HCT116 (cell line): ENCODE data around the gene MUC6. TPM values are rescaled to one million over a fixed set of nuclear protein-coding genes. Genes with fewer than 3 reads are reported as not detected.

ENCODE experiments used
- ATAC-seq: fragments of 200-7000 bp; cut with Tn5 transposase; 2 replicates; pipeline ENCODE4 v1.9.1; 2020; ENCODE audit warnings: mild to moderate bottlenecking, moderate library complexity
- BruUV-seq: library from RNA; stranded (reverse); fragments of 400-500 nt; replicated peaks from 2 replicates; lab custom pipeline; 2021; lab: Mats Ljungman, UMichigan
- CTCF ChIA-PET: fragments of 300-600 bp; sonication (Branson Sonifier 250); formaldehyde crosslinking; loops from one replicate; lab custom pipeline; 2021; ENCODE audit warnings: antibody characterized with exemption; lab: Charles Lee
- POLR2A ChIA-PET: fragments of 300-600, 350-600 bp; sonication (Branson Sonifier 250); formaldehyde crosslinking; loops from one replicate; lab custom pipeline; 2021; ENCODE audit warnings: antibody characterized with exemption; lab: Charles Lee
- RAD21 ChIA-PET, 2 experiments: fragments of 300-600 bp; sonication (Branson Sonifier 250); formaldehyde crosslinking; loops; one replicate each; lab custom pipeline; 2023; ENCODE audit warnings: low total read pairs in 2 of 2; ENCODE audit not compliant: uncharacterized antibody in 2 of 2, unreplicated experiment in 2 of 2, low non-redundant PET in 1 of 2; lab: Charles Lee
- DNase-seq: peaks from one replicate; pipeline ENCODE4 v3.0.0-alpha.2; 2010; ENCODE audit warnings: low read depth, low spot score
- H2AFZ ChIP-seq: fragments of 200-600 bp; shearing (Covaris generic), sonication (generic); 2 replicates; pipeline ENCODE4 v1.6.1; 2017; ENCODE audit warnings: low read depth, mixed run types, mixed read lengths, antibody characterized with exemption, low read length; ENCODE audit not compliant: poor library complexity, severe bottlenecking
- H3K27ac ChIP-seq: 2 replicates; pipeline ENCODE4 v1.5.1; 2012; ENCODE audit warnings: low read depth, low read length
- H3K27me3 ChIP-seq: fragments of 200-600 bp; sonication (generic); 2 replicates; pipeline ENCODE4 v1.6.1; 2016; ENCODE audit warnings: mixed run types, low read length, mixed read lengths; ENCODE audit not compliant: insufficient read depth
- H3K36me3 ChIP-seq, 2 experiments: fragments of 200-500 bp in 1 of 2; fragments of 200-600 bp in 1 of 2; sonication (Bioruptor generic) in 1 of 2; sonication (generic) in 1 of 2; 2 replicates each; pipeline versions ENCODE4 v1.5.1 to v1.6.1; 2014 to 2016; ENCODE audit warnings: low read length in 2 of 2, inconsistent platforms in 1 of 2, mixed read lengths in 1 of 2, mixed run types in 1 of 2; ENCODE audit not compliant: insufficient read depth in 2 of 2, control insufficient read depth in 1 of 2
- H3K4me1 ChIP-seq, 2 experiments: fragments of 200-600 bp in 1 of 2; sonication (generic) in 1 of 2; 2 replicates each; pipeline versions ENCODE4 v1.5.1 to v1.6.1; 2012 to 2017; ENCODE audit warnings: low read length in 2 of 2, inconsistent platforms in 1 of 2, mild to moderate bottlenecking in 1 of 2, mixed read lengths in 1 of 2, mixed run types in 1 of 2, moderate library complexity in 1 of 2; ENCODE audit not compliant: insufficient read depth in 2 of 2, control insufficient read depth in 1 of 2
- H3K4me2 ChIP-seq: fragments of 200-600 bp; sonication (generic); 2 replicates; pipeline ENCODE4 v1.6.1; 2017; ENCODE audit warnings: mixed run types, low read length, mixed read lengths
- H3K4me3 ChIP-seq, 2 experiments: fragments of 200-600 bp in 1 of 2; sonication (generic) in 1 of 2; replicated peaks in 1 of 2; 2 replicates each; pipeline ENCODE4 v1.5.1; 2011 to 2016; ENCODE audit warnings: low read length in 2 of 2, control low read depth in 1 of 2, low read depth in 1 of 2, mild to moderate bottlenecking in 1 of 2, mixed read lengths in 1 of 2, mixed run types in 1 of 2
- H3K79me2 ChIP-seq: fragments of 200-600 bp; sonication (generic); 2 replicates; pipeline ENCODE4 v1.6.1; 2017; ENCODE audit warnings: mild to moderate bottlenecking, mixed run types, low read length, moderate library complexity, mixed read lengths; ENCODE audit not compliant: insufficient read depth
- H3K9ac ChIP-seq: fragments of 200-600 bp; sonication (generic); 2 replicates; pipeline ENCODE4 v1.6.1; 2016; ENCODE audit warnings: low read length, mixed read lengths
- H3K9me2 ChIP-seq: fragments of 200-600 bp; sonication (generic), shearing (Covaris generic); 2 replicates; pipeline ENCODE4 v1.6.1; 2017; ENCODE audit warnings: mixed run types, mild to moderate bottlenecking, moderate library complexity; ENCODE audit not compliant: insufficient read depth
- H3K9me3 ChIP-seq, 2 experiments: fragments of 200-500 bp in 1 of 2; fragments of 200-600 bp in 1 of 2; sonication (Bioruptor generic) in 1 of 2; sonication (generic) in 1 of 2; 2 replicates each; pipeline ENCODE4 v1.6.1; 2014 to 2017; ENCODE audit warnings: low read length in 2 of 2, mixed read lengths in 2 of 2, inconsistent platforms in 1 of 2, low read depth in 1 of 2, mild to moderate bottlenecking in 1 of 2, mixed run types in 1 of 2, moderate library complexity in 1 of 2; ENCODE audit not compliant: control insufficient read depth in 1 of 2, insufficient read depth in 1 of 2
- H4K20me1 ChIP-seq: fragments of 200-600 bp; sonication (generic), shearing (Covaris generic); 2 replicates; pipeline ENCODE4 v1.6.1; 2017; ENCODE audit warnings: mixed run types, mild to moderate bottlenecking, moderate library complexity; ENCODE audit not compliant: insufficient read depth
- ATF3 ChIP-seq: IDR thresholded peaks from 2 replicates; pipeline ENCODE4 v1.6.1; 2012
- CBX3 ChIP-seq: IDR thresholded peaks from 2 replicates; pipeline ENCODE4 v1.6.1; 2012; ENCODE audit warnings: low read depth
- CEBPB ChIP-seq: IDR thresholded peaks from 2 replicates; pipeline ENCODE4 v1.6.1; 2012; ENCODE audit warnings: low read depth
- CTCF ChIP-seq, 3 experiments: fragments of 200-600 bp in 1 of 3; sonication (generic) in 1 of 3; IDR thresholded peaks in 2 of 3; conservative IDR thresholded peaks in 1 of 3; 2 replicates each; pipeline ENCODE4 v1.5.1; 2012 to 2017; ENCODE audit warnings: low read depth in 2 of 3, low read length in 2 of 3, antibody characterized with exemption in 1 of 3, borderline replicate concordance in 1 of 3, control low read depth in 1 of 3, mild to moderate bottlenecking in 1 of 3, mixed read lengths in 1 of 3, mixed run types in 1 of 3, moderate library complexity in 1 of 3; ENCODE audit not compliant: insufficient read depth in 1 of 3
- ELF1 ChIP-seq: IDR thresholded peaks from 2 replicates; pipeline ENCODE4 v1.6.1; 2012; ENCODE audit warnings: low read depth, borderline replicate concordance
- EZH2 ChIP-seq: fragments of 200-600 bp; sonication (generic); IDR thresholded peaks from 2 replicates; pipeline ENCODE4 v1.6.1; 2017; ENCODE audit warnings: antibody characterized with exemption, mixed run types
- EZH2phosphoT487 ChIP-seq: fragments of 200-600 bp; IDR thresholded peaks from 2 replicates; pipeline ENCODE4 v1.6.1; 2018; ENCODE audit warnings: antibody characterized with exemption, borderline replicate concordance
- FOSL1 ChIP-seq: IDR thresholded peaks from 2 replicates; pipeline ENCODE4 v1.6.1; 2012; ENCODE audit warnings: low read depth
- MAX ChIP-seq: IDR thresholded peaks from 2 replicates; pipeline ENCODE4 v1.6.1; 2012
- POLR2A ChIP-seq: IDR thresholded peaks from 2 replicates; pipeline ENCODE4 v1.7.0; 2011; ENCODE audit warnings: borderline replicate concordance; ENCODE audit not compliant: insufficient read depth, insufficient read length; ENCODE audit errors: extremely low read depth
- SIN3A ChIP-seq: IDR thresholded peaks from 2 replicates; pipeline ENCODE4 v1.6.1; 2012; ENCODE audit warnings: low read depth
- SP1 ChIP-seq: IDR thresholded peaks from 2 replicates; pipeline ENCODE4 v1.6.1; 2012; ENCODE audit warnings: low read depth
- SRF ChIP-seq: IDR thresholded peaks from 2 replicates; pipeline ENCODE4 v1.6.1; 2012; ENCODE audit warnings: low read depth
- TCF7L2 ChIP-seq: IDR thresholded peaks from 2 replicates; pipeline ENCODE4 v1.7.0; 2011; ENCODE audit warnings: borderline replicate concordance, inconsistent platforms; ENCODE audit not compliant: insufficient read depth, insufficient read length; ENCODE audit errors: extremely low read depth
- YY1 ChIP-seq: IDR thresholded peaks from 2 replicates; pipeline ENCODE4 v1.6.1; 2011; ENCODE audit warnings: low read length, low read depth, moderate library complexity, mild to moderate bottlenecking; ENCODE audit not compliant: insufficient replicate concordance; ENCODE audit errors: extremely low read depth
- ZBTB33 ChIP-seq: IDR thresholded peaks from 2 replicates; pipeline ENCODE4 v1.6.1; 2011; ENCODE audit warnings: mild to moderate bottlenecking, low read length, moderate library complexity; ENCODE audit not compliant: insufficient replicate concordance; ENCODE audit errors: extremely low read depth
- ZFX ChIP-seq: fragments of 450-650 bp; IDR thresholded peaks from 2 replicates; pipeline ENCODE4 v1.6.1; 2017
- ZNF274 ChIP-seq: fragments of 200-500 bp; sonication (Bioruptor generic); IDR thresholded peaks from 2 replicates; pipeline ENCODE4 v1.6.1; 2014; ENCODE audit warnings: mild to moderate bottlenecking, low read depth, low read length, inconsistent platforms
- intact Hi-C: fragments of 100-400 bp; cut with micrococcal nuclease; formaldehyde crosslinking; loops from 2 replicates; pipeline ENCODE4 v1.10.0; 2022
- total RNA-seq: library from RNA; stranded (reverse); gene quantifications from one replicate; pipeline ENCODE4 v1.2.1, GENCODE V29; 2021; ENCODE audit not compliant: unreplicated experiment

Gene MUC6
- total RNA-seq, 1 experiment from 2014 or later: 0.02 TPM

GRCh38 chr11:1070594-1071462 lies 34.3 kb upstream of the MUC6 start (continued):
- TF ChIP-seq CBX3 (no peak), ZNF274 (no peak), CTCF (IDR thresholded peaks at IDR 0.05 in 2 of 3, conservative IDR thresholded peaks at IDR 0.05 in 1 of 3; ENCODE audit: borderline replicate concordance in 1 of 3, insufficient read depth in 1 of 3, low read depth in 2 of 3, low read length in 2 of 3) (no peak), POLR2A (no peak), FOSL1 (no peak), ELF1 (no peak), SRF (no peak), SIN3A (no peak), TCF7L2 (no peak), ZFX (no peak), CEBPB (no peak), MAX (no peak), EZH2phosphoT487 (no peak), YY1 (no peak)

- no peaks in the 10 kb centered on the region for H3K36me3 ChIP-seq
- TF ChIP-seq POLR2A (no peak), MAX (no peak), ZBTB33 (no peak), ELF1 (no peak), SP1 (no peak), CEBPB (no peak), CBX3 (no peak), EZH2phosphoT487 (no peak), ATF3 (no peak), EZH2 (no peak), ZNF274 (no peak), FOSL1 (no peak), SIN3A (no peak)
These were observed 33.2 kb upstream of the MUC6 start for GRCh38 chr11:1069740-1070139.

More at GRCh38 chr11:1069740-1070139, 33.2 kb upstream of the MUC6 start:
- H3K9me3 ChIP-seq: no peaks in the 10 kb centered on the region
- H3K9ac ChIP-seq: no peak overlapping the region
- H3K9me2 ChIP-seq: no peaks in the 10 kb centered on the region
- DNase-seq (no peak), ATAC-seq (no peak)
- no peak overlapping the region for H3K27ac ChIP-seq
- H3K4me1 ChIP-seq: peaks cover 19 to 33% of the 10 kb centered on the region in 2 experiments
- no peaks in the 10 kb centered on the region for H3K79me2 ChIP-seq
- no peaks in the 10 kb centered on the region for H4K20me1 ChIP-seq
- ChIA-PET RAD21 (no interaction called here), CTCF (no interaction called here), POLR2A (no interaction called here)
- no peak overlapping the region for H2AFZ ChIP-seq
- no peaks in the 10 kb centered on the region for H3K27me3 ChIP-seq
- no peak overlapping the region for H3K4me2 ChIP-seq
- BruUV-seq: no TSS peak
- H3K4me3 ChIP-seq: no peak overlapping the region
- intact Hi-C loops: no loop called here
